Measurements from ENCODE around the gene ALDH18A1. TPM values are rescaled to one million over a fixed set of nuclear protein-coding genes. Genes with fewer than 3 reads are reported as not detected.

The ALDH18A1 gene
- total RNA-seq, 1 donor from 2014 or later, result 25.3 TPM

Other genes starting within 250 kb of the ALDH18A1 start
- 58.2 TPM for gene SORBS1, start 95.3 kb downstream of the ALDH18A1 start, total RNA-seq
- 26.4 TPM for gene TCTN3, start 37.2 kb upstream of the ALDH18A1 start, total RNA-seq
- 34.5 TPM for gene ENTPD1, start 99.5 kb upstream of the ALDH18A1 start, total RNA-seq

All from lower lobe of right lung (tissue), 1 donor.